ENCODE results near the gene ARHGAP26.

The ARHGAP26 gene

DNA sequence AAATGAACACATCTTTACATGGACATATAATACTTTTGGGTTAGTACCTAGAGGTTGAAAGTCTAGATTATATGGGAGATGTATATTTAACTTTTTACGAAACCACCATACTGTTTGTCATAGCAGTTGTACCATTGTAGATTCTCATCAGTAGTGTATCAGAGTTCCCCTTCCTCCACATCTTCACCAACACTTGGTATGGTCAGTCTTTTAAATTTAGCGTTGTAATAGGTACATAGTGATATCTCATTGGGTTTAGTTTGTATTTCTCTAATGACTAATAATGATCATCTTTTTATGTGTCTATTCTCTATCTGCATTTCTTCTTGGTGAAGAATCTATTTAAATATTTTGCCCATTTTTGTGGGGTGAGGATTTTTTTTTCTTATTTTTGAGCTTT lies 495.8 kb downstream of the ARHGAP26 start:
- DNase-seq = no peak

DNA sequence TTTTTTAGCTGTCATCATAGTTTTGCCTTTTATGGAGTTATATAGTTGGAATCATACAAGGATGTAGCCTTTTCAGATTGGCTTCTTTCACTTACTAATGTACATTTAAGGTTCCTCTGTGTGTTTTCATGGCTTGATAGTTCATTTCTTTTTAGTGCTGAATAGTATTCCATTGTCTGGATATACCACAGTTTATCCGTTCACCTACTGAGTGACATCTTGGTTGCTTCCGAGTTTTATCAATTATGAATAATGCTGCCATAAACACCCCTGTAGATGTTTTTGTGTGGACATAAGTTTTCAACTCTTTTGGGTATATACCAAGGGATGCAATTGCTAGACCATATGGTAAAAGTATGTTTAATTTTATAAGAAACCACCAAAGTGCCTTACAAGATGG lies 497.0 kb downstream of the ARHGAP26 start:
- DNase-seq = no peak

DNA sequence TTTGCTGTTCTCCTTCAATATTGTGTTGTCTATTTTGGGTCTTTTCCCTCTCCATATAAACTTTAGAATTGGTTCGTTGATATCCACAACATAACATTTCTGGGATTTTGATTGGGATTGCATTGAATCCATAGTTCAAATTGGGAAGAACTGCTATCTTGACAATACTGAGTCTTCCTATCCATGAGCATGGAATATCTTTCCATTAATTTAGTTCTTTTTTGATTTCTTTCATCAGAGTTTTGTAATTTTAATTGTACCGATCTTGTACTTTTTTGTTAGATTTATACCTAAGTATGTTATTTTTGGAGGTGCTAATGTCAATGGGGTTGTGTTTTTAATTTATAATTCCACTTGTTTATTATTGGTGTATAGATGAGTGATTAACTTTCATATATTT lies 498.2 kb downstream of the ARHGAP26 start:
- DNase-seq = no peak

DNA sequence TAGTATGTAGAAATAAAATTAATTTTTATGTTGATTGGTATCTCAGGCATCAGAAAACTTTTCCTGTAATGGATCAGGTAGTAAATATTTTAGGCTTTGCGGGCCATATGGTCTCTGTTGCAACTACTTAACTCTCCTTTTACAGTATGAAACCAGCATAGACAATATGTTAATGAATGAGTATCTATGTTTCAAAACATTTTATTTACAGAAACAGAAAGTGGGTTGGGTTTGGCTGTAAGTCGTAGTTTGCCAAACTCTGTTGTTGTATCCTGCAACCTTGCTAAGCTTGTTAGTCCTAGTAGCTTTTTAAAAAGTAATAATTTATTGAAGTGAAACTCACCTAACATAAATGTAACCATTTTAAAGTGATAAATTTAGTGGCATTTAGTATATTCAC lies 501.3 kb downstream of the ARHGAP26 start:
- DNase-seq = no peak

DNA sequence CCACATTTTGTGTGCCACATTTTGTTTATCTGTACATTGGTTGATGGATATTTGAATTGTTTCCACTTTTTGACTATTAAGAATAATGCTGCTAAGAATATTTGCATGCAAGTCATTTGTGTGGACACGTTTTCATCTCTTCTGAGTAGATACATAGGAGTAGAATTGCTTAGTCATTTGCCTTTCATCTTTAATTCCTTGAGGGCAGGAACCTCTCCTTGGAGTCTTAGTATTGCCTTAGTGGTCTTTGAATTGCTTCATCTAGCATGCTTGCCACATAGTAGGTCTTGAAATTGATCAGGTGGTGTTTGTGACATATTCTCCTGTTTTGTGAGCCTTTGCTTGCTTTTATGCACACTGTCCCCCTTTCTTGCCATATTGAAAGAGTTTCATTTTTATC lies 504.8 kb downstream of the ARHGAP26 start:
- no peak for DNase-seq

DNA sequence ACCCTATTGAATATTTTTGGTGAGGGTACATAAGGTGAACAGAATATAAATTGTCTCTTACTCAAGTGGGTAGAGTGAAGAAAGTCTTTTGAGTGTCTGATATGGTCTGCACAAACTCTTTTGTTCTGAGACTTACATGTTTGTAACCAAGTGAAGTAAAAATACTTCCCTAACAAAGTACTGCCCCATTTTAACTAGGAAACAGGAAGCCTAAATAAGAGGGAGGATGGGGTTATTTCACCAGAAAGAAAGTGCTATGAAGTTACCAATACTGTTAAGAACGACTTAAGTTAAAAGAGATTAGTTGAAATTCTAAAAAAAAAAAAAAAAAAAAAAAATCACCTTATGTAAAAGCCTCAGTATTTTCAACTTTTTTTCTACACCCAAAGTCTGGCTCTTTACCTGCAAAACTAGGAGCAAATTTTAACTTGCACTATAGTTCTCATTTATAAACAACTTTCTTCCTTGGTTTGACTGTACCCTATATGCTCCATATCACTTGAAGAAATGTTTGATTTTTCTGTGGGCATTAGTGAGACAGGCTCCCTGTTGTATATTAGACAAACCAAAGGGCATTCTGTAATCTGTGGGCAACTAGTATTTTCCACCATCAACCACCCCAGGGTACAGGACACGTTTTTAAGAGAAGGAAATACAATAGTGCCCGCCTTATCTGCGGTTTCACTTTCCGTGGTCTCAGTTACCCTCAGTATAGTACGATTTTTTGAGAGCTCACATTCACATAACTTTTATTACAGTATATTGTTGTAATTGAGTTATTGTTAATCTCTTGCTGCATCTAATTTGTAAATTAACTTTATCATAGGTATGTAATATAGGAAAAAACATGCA lies 505.6 kb downstream of the ARHGAP26 start:
- no peak for DNase-seq

DNA sequence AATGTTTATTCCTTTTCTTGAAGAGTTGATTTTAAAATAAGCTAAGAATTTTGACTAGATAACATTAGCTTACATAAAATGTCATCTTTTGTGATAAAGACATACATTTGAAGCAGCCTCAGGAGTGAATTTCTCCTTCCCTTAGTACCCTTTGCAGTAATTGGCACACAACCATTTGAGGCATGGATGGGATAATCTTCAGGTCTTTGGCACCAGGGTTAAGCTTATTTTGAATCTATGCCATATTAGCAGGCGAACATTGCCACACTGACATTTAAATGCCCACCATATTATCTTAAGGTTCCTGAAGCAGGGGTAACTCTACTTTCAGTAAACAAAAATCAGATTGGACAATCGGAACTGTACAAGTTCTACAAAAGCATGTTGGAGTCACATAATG lies 507.4 kb downstream of the ARHGAP26 start:
- DNase-seq = no peak
